Suppressor macrophage treated with lipopolysaccharide for 4 hours (primary cell): ENCODE measurements around the gene TOX4.
"Not testable (repeated sequence)": the region's sequence is repeated elsewhere in the genome, so short reads cannot be mapped to it uniquely, and the experiment has no call there.

ENCODE experiments used
- DNase-seq: peaks from one replicate; pipeline ENCODE4 v3.0.0-alpha.2; 2020

TOX4 gene

DNA sequence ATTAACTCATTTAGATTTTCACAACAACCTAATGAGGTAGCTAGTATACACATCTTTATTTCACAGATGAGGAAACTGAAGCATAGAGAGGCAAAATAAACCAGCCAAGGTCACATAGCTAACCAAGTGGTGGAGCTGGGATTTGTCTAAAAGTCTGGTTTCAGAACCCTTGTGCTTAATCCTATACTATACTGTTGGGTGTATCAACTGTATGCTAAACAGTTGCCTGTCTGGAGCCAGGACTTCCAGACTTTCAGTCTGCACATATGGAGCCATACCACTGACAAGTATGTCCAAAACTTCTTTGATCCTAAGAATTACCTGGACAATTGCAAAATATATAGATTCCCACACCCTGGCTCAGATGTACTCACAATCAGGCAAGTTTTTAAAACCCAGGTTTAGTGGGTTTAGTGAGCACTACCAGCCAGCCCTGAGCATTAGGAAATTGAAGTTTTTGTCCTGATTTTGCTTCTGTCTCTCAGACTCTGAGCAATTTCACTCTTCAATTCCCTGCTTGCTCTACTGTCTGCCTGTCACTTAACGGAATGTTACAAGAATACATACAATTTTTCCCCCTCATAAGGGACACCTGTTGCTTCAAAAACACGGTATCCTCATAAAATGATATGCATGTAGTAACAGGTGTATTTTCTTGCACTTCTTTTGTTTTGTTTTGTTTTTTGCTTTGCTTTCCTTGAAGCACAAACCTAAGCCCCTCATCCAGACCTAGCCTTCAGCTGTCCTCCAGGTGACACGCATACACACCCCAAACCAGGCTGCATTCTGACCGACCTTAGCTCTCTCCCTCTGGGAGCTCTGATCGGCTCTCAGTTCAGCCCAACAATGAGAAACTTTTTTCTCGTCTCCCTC, 58.8 kb downstream of the TOX4 start:
- DNase-seq: no peak

DNA sequence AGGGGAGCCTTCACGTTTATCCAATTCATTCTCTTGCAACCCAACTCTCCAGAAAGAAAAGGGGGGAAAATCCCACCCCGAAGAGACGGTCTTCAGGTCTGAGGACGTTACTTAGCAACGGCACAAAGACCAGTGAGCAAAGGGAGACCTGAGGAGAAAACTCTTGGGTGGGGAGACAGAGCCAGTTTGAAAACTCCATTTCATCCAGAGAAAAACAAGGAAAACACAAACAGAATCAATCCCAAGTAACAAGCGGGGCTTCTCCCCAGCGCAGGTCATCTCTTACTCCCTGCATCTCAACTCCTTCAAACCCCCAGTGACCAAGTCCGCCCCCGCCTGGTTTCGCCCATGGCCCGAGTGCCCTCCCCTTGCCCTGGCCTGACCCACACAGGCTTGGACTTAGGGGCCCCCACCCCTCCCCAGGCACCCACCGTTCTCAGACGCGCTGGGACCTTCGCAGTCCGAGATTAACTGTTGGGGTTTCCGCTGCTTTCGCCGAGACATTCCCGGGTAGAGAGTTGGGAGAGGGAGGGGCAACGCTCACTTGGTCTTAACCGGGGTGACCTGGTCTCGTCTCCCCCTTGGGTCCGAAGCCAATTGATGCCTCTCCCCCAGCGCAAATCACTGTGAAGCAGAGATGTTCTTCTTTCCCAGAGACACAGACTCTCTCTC, 59.6 kb downstream of the TOX4 start:
- DNase-seq: no peak

DNA sequence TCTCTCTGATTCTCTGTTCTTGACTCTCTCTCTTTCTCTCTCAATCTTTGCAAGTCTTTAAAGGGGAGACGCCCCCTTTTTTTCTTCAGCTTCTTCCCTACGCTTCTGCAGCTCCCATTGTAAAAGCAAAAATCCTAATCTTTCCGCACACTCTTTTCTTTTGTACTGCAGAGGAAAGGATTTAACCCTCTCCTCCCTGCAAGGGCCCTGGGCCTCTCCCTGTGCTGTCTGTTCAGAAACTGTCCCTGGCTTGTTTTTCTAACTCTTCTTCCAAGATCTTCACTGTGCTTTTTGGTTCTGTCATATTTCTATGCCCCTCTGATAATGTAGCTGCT, 60.1 kb downstream of the TOX4 start:
- DNase-seq: no peak

DNA sequence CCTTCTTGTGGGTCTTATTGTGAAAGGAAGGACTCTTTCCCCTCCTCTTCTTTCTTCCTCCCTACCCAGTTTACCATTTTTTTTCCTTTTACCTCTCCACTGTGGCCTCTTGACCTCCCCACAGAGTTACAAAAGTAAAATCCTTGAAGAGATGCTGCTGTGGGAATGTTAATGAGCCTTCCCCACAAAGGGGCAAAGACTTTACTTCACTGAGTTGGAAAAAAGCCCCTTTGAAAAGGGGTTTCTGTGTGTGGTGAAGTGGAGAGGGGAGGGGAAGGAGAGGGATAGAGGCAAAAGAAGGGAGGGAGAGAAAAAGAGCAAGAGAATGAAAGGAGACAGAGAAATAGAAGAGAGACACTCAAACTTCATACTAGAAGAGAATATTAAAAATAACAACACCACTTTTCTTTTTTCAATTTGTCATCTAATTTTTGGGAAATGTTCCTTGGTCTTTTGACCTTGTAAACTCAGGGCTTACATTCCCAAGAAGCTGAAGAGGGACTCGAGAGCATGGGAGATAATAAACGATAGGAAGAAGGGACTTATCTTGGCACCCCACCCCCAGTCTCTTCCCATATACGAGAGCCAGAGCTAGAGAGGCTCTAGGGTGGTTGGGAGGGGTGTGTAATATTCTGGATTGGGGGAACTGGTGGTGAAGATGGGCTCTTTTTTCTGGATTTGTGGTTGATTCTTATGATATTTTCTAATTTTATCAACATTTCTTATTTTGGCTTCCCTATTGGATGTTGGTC, 62.4 kb downstream of the TOX4 start:
- DNase-seq: no peak

DNA sequence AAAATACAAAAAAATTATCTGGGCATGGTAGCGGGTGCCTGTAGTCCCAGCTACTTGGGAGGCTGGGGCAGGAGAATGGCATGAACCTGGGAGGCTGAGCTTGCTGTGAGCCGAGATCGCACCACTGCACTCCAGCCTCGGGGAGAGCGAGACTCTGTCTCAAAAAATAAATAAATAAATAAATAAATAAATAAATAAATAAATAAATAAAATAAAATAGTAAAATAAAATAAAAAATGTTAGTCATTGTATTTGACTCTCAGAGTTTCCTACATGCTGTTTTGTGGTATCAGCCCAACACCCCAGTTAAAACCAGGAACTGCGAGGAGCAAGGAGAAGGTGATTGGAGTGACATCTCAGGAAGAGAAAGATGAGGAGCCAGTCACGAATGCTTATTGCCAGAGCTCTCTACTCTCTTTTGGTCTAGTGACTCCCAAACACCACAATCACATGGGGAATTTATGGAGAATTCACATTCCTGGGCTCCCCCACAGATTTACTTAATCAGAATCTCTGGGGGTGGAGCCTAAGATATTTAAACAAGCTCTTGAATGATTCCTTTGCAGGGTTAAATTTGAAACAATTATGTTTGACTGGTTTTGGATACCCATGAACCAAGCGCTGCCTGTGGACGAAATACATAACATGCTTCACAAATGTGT, 64.5 kb downstream of the TOX4 start:
- no peak for DNase-seq

DNA sequence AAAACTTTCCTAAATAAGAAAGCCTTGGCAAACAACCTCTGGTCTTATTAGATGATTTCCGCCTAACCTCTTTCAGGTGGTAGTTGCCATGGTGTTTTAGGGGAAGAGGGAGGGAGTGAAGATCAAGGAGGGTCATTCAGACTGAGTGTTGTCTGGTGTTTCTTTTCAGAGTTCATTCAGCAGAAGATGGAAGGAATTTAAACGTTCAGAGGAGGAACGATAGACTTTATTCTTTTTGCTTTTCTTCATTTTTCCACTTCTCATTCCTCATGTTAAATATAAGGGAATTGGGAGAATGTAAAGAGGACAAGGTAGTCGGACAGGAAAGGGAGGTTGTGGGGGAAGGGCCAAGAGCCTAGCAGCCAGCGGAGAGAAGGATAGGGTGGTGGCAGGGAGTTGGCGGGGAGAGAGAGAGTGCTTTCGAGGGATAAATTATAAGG, 66.5 kb downstream of the TOX4 start:
- DNase-seq: no peak

DNA sequence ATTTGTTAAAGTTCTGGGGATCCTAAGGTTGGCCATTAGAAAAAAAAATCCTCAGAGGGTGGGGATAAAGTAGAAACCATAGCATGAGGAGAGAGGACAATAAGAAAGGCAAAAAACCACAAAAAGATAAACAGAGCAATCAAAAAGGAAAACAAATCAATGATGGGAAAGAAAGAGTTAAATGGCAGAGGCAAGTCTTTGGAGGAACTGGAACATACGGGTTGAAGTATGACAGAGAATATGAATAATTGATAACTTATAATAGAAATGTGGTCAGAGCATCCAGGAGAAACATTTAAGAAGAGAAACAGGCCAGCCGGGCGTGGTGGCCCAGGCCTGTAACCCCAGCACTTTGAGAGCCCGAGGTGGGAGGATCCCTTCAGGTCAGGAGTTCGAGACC, 67.0 kb downstream of the TOX4 start:
- DNase-seq: no peak

DNA sequence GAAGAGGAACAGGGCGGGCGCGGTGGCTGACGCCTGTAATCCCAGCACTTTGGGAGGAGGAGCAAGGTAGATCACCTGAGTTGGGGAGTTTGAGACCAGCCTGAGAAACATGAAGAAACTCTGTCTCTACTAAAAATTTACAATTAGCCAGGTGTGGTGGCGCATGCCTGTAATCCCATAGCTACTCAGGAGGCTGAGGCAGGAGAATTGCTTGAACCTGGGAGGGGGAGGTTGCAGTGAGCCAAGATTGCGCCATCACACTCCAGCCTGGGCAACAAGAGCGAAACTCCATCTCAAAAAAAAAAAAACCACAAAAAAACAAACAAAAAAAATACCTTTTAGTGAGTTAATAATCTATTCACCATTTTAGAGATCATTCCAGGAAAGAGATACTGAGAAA, 67.6 kb downstream of the TOX4 start:
- not testable (repeated sequence) for DNase-seq
